Breast epithelium (tissue), 3 donors: ENCODE measurements around the gene HIF1A.

Source experiments
- CTCF ChIP-seq, 3 donors: fragments of 450-650 bp; IDR thresholded peaks; one replicate each; pipeline ENCODE4 v1.5.1; 2016 to 2017; ENCODE audit warnings: antibody characterized with exemption in 3 of 3, mild to moderate bottlenecking in 3 of 3, moderate library complexity in 3 of 3
- POLR2A ChIP-seq: fragments of 450-650 bp; IDR thresholded peaks from one replicate; pipeline ENCODE4 v1.6.1; 2016; ENCODE audit warnings: antibody characterized with exemption, mild to moderate bottlenecking, moderate library complexity
- POLR2AphosphoS5 ChIP-seq, 3 donors: sonication (generic); formaldehyde crosslinking; IDR thresholded peaks; one replicate each; pipeline ENCODE4 v1.6.1; 2017; ENCODE audit warnings: antibody characterized with exemption in 3 of 3

- TF ChIP-seq CTCF (IDR thresholded peaks at IDR 0.05) (no peak), POLR2A (no peak), POLR2AphosphoS5 (IDR thresholded peaks at IDR 0.05) (no peak)
These were observed 42.6 kb upstream of the HIF1A start for GRCh38 chr14:61652526-61653262.
